ENCODE results near the gene PLEKHG7. TPM values are rescaled to one million over a fixed set of nuclear protein-coding genes. Genes with fewer than 3 reads are reported as not detected.

PLEKHG7 gene
- total RNA-seq, 1 experiment from 2014 or later, result not detected

GRCh38 chr12:92701441-92701840, 1.3 kb upstream of the PLEKHG7 start:
- intact Hi-C loops (cut with micrococcal nuclease), result no loop called here
- Histone ChIP-seq H3K4me1 (ENCODE audit: insufficient read depth, low read length) (no peaks in the 10 kb centered on the region), H3K27ac (ENCODE audit: low read length) (no peak overlapping the region), H3K36me3 (ENCODE audit: low read depth, low read length) (no peaks in the 10 kb centered on the region), H3F3A (ENCODE audit: low read length, unreplicated experiment) (no peaks in the 10 kb centered on the region), H3K27me3 (ENCODE audit: low read length) (no peaks in the 10 kb centered on the region), H4K20me1 (ENCODE audit: low read length) (no peaks in the 10 kb centered on the region), H3K9me2 (replicated peaks; ENCODE audit: low read length) (no peaks in the 10 kb centered on the region), H3K9ac (ENCODE audit: low read length) (no peak overlapping the region), H2AFZ (ENCODE audit: low read length) (no peak overlapping the region), H3K4me3 (ENCODE audit: low read length) (no peak overlapping the region), H3K79me2 (ENCODE audit: low read length) (no peaks in the 10 kb centered on the region), H3K9me3 (ENCODE audit: low read length) (no peaks in the 10 kb centered on the region), H3K4me2 (ENCODE audit: low read length) (no peak overlapping the region)
- no peak for DNase-seq
- no TSS peak for BruUV-seq (replicated peaks)
- no peak for ATAC-seq
- TF ChIP-seq EZH2phosphoT487 (IDR thresholded peaks at IDR 0.05; ENCODE audit: borderline replicate concordance, low read length) (no peak), EZH2 (IDR thresholded peaks at IDR 0.05; ENCODE audit: low read length, unreplicated experiment) (no peak), CTCF (conservative IDR thresholded peaks at IDR 0.05; ENCODE audit: low read depth, low read length) (no peak)
- CTCF ChIA-PET, result no interaction called here
- POLR2A ChIA-PET (ENCODE audit: unreplicated experiment), result no interaction called here

- no peaks in the 10 kb centered on the region for H3K4me1 ChIP-seq (ENCODE audit: insufficient read depth, low read length)
- DNase-seq (no peak), ATAC-seq (no peak)
- no peak overlapping the region for H3K9ac ChIP-seq (ENCODE audit: low read length)
- no TSS peak for BruUV-seq (replicated peaks)
- H3K9me2 ChIP-seq (replicated peaks; ENCODE audit: low read length), result no peaks in the 10 kb centered on the region
- TF ChIP-seq EZH2 (IDR thresholded peaks at IDR 0.05; ENCODE audit: low read length, unreplicated experiment), result no peak
- no peak for TF ChIP-seq EZH2phosphoT487 (IDR thresholded peaks at IDR 0.05; ENCODE audit: borderline replicate concordance, low read length)
- no peak for TF ChIP-seq CTCF (conservative IDR thresholded peaks at IDR 0.05; ENCODE audit: low read depth, low read length)
- H3F3A ChIP-seq (ENCODE audit: low read length, unreplicated experiment), result no peaks in the 10 kb centered on the region
- no peak overlapping the region for H3K4me2 ChIP-seq (ENCODE audit: low read length)
- H3K36me3 ChIP-seq (ENCODE audit: low read depth, low read length), result no peaks in the 10 kb centered on the region
- no peak overlapping the region for H3K27ac ChIP-seq (ENCODE audit: low read length)
- ChIA-PET POLR2A (ENCODE audit: unreplicated experiment) (no interaction called here), CTCF (no interaction called here)
- no peaks in the 10 kb centered on the region for H3K79me2 ChIP-seq (ENCODE audit: low read length)
- no peak overlapping the region for H3K4me3 ChIP-seq (ENCODE audit: low read length)
- H3K9me3 ChIP-seq (ENCODE audit: low read length), result no peaks in the 10 kb centered on the region
- no peaks in the 10 kb centered on the region for H3K27me3 ChIP-seq (ENCODE audit: low read length)
- intact Hi-C loops (cut with micrococcal nuclease), result no loop called here
- no peak overlapping the region for H2AFZ ChIP-seq (ENCODE audit: low read length)
- H4K20me1 ChIP-seq (ENCODE audit: low read length), result no peaks in the 10 kb centered on the region
Measured at GRCh38 chr12:92703786-92704185, 997 bp downstream of the PLEKHG7 start.

GRCh38 chr12:92706594-92706993, 3.8 kb downstream of the PLEKHG7 start:
- no peak for DNase-seq
- Histone ChIP-seq H3K9me2 (replicated peaks; ENCODE audit: low read length) (no peaks in the 10 kb centered on the region), H3K27ac (ENCODE audit: low read length) (no peak overlapping the region), H3K79me2 (ENCODE audit: low read length) (no peaks in the 10 kb centered on the region), H3K9ac (ENCODE audit: low read length) (no peak overlapping the region), H3K36me3 (ENCODE audit: low read depth, low read length) (no peaks in the 10 kb centered on the region), H3K4me2 (ENCODE audit: low read length) (no peak overlapping the region), H4K20me1 (ENCODE audit: low read length) (no peaks in the 10 kb centered on the region), H3K4me3 (ENCODE audit: low read length) (no peak overlapping the region), H3K4me1 (ENCODE audit: insufficient read depth, low read length) (no peaks in the 10 kb centered on the region), H3K9me3 (ENCODE audit: low read length) (no peaks in the 10 kb centered on the region), H3F3A (ENCODE audit: low read length, unreplicated experiment) (no peaks in the 10 kb centered on the region), H2AFZ (ENCODE audit: low read length) (no peak overlapping the region), H3K27me3 (ENCODE audit: low read length) (no peaks in the 10 kb centered on the region)
- no peak for ATAC-seq
- TF ChIP-seq EZH2 (IDR thresholded peaks at IDR 0.05; ENCODE audit: low read length, unreplicated experiment) (no peak), EZH2phosphoT487 (IDR thresholded peaks at IDR 0.05; ENCODE audit: borderline replicate concordance, low read length) (no peak), CTCF (conservative IDR thresholded peaks at IDR 0.05; ENCODE audit: low read depth, low read length) (no peak)
- CTCF ChIA-PET, result no interaction called here
- POLR2A ChIA-PET (ENCODE audit: unreplicated experiment), result interaction anchor here (0.6 kb wide), 1 partner anchor 1279 kb away, joined by 3 read pairs; no protein-coding TSS in a partner anchor
- BruUV-seq (replicated peaks), result no TSS peak
- intact Hi-C loops (cut with micrococcal nuclease), result no loop called here

All from PC-3 (cell line).